Nephron progenitor cell (in vitro differentiated cells): ENCODE measurements around the gene ZCCHC4.

Experiments
- DNase-seq: peaks from one replicate; pipeline ENCODE4 v3.0.0; 2021
- H3K27ac Mint-ChIP-seq: 2 replicates; pipeline ENCODE4 v1.8.0; 2021; ENCODE audit warnings: mild to moderate bottlenecking, moderate library complexity, mixed read lengths
- H3K27me3 Mint-ChIP-seq: 2 replicates; pipeline ENCODE4 v1.8.0; 2021; ENCODE audit warnings: mild to moderate bottlenecking, low read depth, mixed read lengths; ENCODE audit not compliant: poor library complexity
- H3K36me3 Mint-ChIP-seq: 2 replicates; pipeline ENCODE4 v1.8.0; 2021; ENCODE audit warnings: low read depth, mixed read lengths
- H3K4me1 Mint-ChIP-seq: 2 replicates; pipeline ENCODE4 v1.8.0; 2021; ENCODE audit warnings: mixed read lengths
- H3K4me3 Mint-ChIP-seq: 2 replicates; pipeline ENCODE4 v1.8.0; 2021; ENCODE audit warnings: mild to moderate bottlenecking, moderate library complexity, mixed read lengths
- H3K9me3 Mint-ChIP-seq: 2 replicates; pipeline ENCODE4 v1.8.0; 2021; ENCODE audit warnings: mild to moderate bottlenecking, moderate library complexity, mixed read lengths
- TF ChIP-seq, protein P1 (sequence below): fragments of 200-600 bp; sonication (generic); IDR thresholded peaks from 2 replicates; pipeline ENCODE4 v1.5.0; 2021; ENCODE audit warnings: antibody characterized with exemption

Gene ZCCHC4

DNA sequence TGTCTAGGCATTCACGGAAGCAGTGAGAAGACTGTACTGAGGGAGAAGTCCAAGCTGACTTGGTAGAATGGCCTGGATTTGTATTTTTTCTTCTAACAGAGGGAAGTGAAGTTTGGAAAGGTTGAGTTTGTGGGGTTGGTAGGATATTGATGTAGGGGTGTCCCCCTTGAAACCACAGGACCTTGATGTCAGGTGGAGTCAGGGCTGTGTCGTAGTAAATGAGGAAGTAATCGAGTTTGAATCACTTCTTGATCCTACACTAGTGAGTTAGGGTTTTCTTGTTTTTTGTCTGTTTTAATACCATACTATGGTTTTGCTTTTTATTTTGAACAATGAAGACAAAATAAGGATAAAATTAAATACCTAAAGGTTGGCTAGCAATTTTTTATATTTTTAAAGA lies 34.3 kb downstream of the ZCCHC4 start:
- no peak for DNase-seq
- Mint-ChIP-seq H3K4me3 (no peak overlapping the region), H3K4me1 (peaks cover 32% of the 10 kb centered on the region), H3K36me3 (peaks cover 5% of the 10 kb centered on the region), H3K27ac (peak overlapping the region; percentile 69), H3K9me3 (no peaks in the 10 kb centered on the region), H3K27me3 (no peaks in the 10 kb centered on the region)
- TF ChIP-seq, protein P1, sequence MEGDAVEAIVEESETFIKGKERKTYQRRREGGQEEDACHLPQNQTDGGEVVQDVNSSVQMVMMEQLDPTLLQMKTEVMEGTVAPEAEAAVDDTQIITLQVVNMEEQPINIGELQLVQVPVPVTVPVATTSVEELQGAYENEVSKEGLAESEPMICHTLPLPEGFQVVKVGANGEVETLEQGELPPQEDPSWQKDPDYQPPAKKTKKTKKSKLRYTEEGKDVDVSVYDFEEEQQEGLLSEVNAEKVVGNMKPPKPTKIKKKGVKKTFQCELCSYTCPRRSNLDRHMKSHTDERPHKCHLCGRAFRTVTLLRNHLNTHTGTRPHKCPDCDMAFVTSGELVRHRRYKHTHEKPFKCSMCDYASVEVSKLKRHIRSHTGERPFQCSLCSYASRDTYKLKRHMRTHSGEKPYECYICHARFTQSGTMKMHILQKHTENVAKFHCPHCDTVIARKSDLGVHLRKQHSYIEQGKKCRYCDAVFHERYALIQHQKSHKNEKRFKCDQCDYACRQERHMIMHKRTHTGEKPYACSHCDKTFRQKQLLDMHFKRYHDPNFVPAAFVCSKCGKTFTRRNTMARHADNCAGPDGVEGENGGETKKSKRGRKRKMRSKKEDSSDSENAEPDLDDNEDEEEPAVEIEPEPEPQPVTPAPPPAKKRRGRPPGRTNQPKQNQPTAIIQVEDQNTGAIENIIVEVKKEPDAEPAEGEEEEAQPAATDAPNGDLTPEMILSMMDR, result no peak

DNA sequence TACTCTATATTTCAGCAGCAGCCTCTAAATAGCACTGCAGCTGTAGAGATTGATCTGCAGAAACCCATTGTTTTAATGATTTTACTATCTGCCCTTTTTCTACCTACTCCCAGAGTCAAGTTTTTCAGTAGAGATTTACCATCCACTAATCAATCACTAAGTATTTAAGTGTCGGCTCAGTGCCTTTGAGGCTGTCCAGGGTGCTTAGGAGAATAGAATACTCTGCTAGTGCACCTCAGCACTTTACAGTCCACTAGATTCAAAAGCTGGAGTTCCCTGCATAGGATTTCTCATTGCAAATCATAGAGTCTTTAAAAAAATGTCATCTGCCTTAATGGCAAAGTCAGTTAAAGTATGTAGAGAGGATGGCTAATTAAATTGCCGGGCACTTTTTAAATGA lies 34.9 kb downstream of the ZCCHC4 start:
- peaks cover 32% of the 10 kb centered on the region for H3K4me1 Mint-ChIP-seq
- peak overlapping the region; percentile 34 for H3K27ac Mint-ChIP-seq
- no peaks in the 10 kb centered on the region for H3K27me3 Mint-ChIP-seq
- H3K9me3 Mint-ChIP-seq, result no peaks in the 10 kb centered on the region
- no peak overlapping the region for H3K4me3 Mint-ChIP-seq
- DNase-seq, result no peak
- peaks cover 5% of the 10 kb centered on the region for H3K36me3 Mint-ChIP-seq
- TF ChIP-seq, protein P1, result no peak

- no peaks in the 10 kb centered on the region for H3K9me3 Mint-ChIP-seq
- H3K27me3 Mint-ChIP-seq, result no peaks in the 10 kb centered on the region
- H3K4me3 Mint-ChIP-seq, result no peak overlapping the region
- no peak for DNase-seq
- H3K27ac Mint-ChIP-seq, result no peak overlapping the region
- H3K4me1 Mint-ChIP-seq, result peaks cover 32% of the 10 kb centered on the region
- peaks cover 5% of the 10 kb centered on the region for H3K36me3 Mint-ChIP-seq
- TF ChIP-seq, protein P1, result no peak
Measured at GRCh38 chr4:25347971-25348370, 35.4 kb downstream of the ZCCHC4 start.

DNA sequence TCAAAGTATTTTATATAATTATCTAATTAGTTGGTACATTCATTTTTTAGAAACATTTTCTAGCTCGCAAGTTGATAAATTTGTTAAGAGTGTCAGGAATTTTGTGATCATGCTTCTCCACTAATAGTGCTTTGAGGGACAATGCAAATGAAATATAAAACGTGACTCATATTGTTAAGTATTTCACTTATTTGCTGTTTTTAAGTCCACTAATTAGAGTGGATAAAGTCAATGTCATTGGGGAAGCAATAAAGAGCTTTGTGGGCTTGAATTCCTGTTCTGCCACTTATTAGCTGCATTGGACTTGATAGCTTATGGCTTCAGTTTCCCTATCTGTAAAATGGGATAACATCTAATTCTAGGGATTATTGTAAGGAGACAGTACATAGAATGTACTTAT lies 38.0 kb downstream of the ZCCHC4 start:
- Mint-ChIP-seq H3K27ac (no peak overlapping the region), H3K4me3 (no peak overlapping the region), H3K4me1 (peaks cover 29% of the 10 kb centered on the region), H3K9me3 (no peaks in the 10 kb centered on the region), H3K36me3 (no peaks in the 10 kb centered on the region), H3K27me3 (no peaks in the 10 kb centered on the region)
- TF ChIP-seq, protein P1, result no peak
- DNase-seq, result no peak

DNA sequence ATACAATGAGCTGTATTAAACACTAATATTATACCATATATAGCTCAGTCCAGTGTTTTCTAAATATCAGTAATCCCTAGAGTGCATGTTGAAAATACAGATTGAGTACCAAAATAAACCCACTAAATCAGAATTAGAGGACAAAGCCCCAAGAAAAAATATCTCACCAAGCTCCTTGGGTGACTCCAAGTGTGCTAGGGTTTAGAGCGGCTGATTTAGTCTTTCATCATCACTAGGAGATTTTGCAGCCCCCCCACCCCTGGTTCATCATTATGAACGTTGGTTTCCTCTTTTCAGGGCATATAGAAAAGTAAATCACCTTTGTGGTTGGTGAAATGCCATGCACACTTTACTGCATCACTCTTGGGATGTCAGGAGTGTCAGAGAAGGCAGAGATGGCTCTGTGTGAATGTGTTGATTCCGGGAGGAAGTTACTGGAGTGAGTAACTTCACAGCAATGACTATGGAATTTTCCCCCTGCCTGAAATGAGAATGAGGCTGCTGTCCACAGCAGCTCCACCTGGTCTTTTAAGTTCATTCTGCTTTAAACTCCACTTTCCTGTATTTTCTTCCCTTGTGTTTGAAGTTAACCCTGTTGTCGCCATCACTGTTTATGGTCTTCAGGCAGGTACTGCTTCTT lies 39.3 kb downstream of the ZCCHC4 start:
- Mint-ChIP-seq H3K27ac (no peak overlapping the region), H3K27me3 (no peaks in the 10 kb centered on the region), H3K4me1 (peaks cover 15% of the 10 kb centered on the region), H3K4me3 (no peak overlapping the region), H3K36me3 (peaks cover 3% of the 10 kb centered on the region), H3K9me3 (no peaks in the 10 kb centered on the region)
- TF ChIP-seq, protein P1, result no peak
- no peak for DNase-seq

DNA sequence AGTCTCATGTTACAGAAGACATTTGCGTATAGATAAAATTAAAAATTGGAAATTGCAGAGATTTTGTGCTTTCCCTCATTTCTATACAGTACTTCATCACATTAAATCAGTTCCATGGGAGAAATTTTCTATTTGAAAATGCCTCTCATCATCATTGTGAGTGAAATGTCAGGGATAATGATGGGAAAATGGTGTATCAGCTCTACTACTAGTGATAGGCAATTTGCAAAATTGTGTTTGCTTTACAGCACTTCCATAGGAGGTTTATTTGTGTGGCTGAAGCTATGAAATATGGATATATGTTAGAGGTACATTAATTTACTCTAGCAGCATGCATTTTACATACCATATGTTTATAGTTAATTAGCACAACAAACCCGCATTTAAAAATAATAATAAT lies 43.5 kb downstream of the ZCCHC4 start:
- Mint-ChIP-seq H3K27me3 (no peaks in the 10 kb centered on the region), H3K4me1 (no peaks in the 10 kb centered on the region), H3K27ac (no peak overlapping the region), H3K4me3 (no peak overlapping the region), H3K36me3 (peaks cover 41% of the 10 kb centered on the region), H3K9me3 (peaks cover 21% of the 10 kb centered on the region)
- TF ChIP-seq, protein P1, result no peak
- no peak for DNase-seq
